NCI-H774 (cell line): ENCODE data around the gene CDH12.
"Not testable (repeated sequence)": the region's sequence is repeated elsewhere in the genome, so short reads cannot be mapped to it uniquely, and the experiment has no call there.

Experiments used
- DNase-seq: peaks from one replicate; lab custom pipeline; 2025; lab: John Stamatoyannopoulos, UW

Gene CDH12

GRCh38 chr5:22567983-22568382 lies 285.2 kb downstream of the CDH12 start:
- DNase-seq: no peak

GRCh38 chr5:22560147-22560546 lies 293.0 kb downstream of the CDH12 start:
- DNase-seq: no peak

- DNase-seq: no peak
These were observed 295.9 kb downstream of the CDH12 start for GRCh38 chr5:22557251-22557650.

GRCh38 chr5:22554475-22554874 lies 298.7 kb downstream of the CDH12 start:
- DNase-seq: no peak

- DNase-seq: no peak
These were observed 303.1 kb downstream of the CDH12 start for GRCh38 chr5:22549876-22550671.

- DNase-seq: peak; percentile 41
These were observed 310.8 kb downstream of the CDH12 start for GRCh38 chr5:22542340-22542739.

- peak; percentile 92 for DNase-seq
These were observed 312.1 kb downstream of the CDH12 start for GRCh38 chr5:22541037-22541436.

GRCh38 chr5:22539762-22540161 lies 313.4 kb downstream of the CDH12 start:
- DNase-seq: no peak

- DNase-seq: no peak
These were observed 321.2 kb downstream of the CDH12 start for GRCh38 chr5:22531986-22532385.

- DNase-seq: no peak
These were observed 331.6 kb downstream of the CDH12 start for GRCh38 chr5:22521521-22521920.

GRCh38 chr5:22516497-22516896 lies 336.6 kb downstream of the CDH12 start:
- DNase-seq: not testable (repeated sequence)

GRCh38 chr5:22514231-22514630 lies 338.9 kb downstream of the CDH12 start:
- DNase-seq: no peak

- no peak for DNase-seq
These were observed 347.3 kb downstream of the CDH12 start for GRCh38 chr5:22505891-22506290.

- DNase-seq: no peak
These were observed 348.7 kb downstream of the CDH12 start for GRCh38 chr5:22504411-22504810.

GRCh38 chr5:22500556-22500955 lies 352.6 kb downstream of the CDH12 start:
- DNase-seq: no peak

- DNase-seq: no peak
These were observed 356.5 kb downstream of the CDH12 start for GRCh38 chr5:22496666-22497065.

- no peak for DNase-seq
These were observed 358.0 kb downstream of the CDH12 start for GRCh38 chr5:22495016-22495720.

- DNase-seq: no peak
These were observed 364.7 kb downstream of the CDH12 start for GRCh38 chr5:22488427-22488826.

- no peak for DNase-seq
These were observed 372.8 kb downstream of the CDH12 start for GRCh38 chr5:22480305-22480704.

- DNase-seq: no peak
These were observed 379.3 kb downstream of the CDH12 start for GRCh38 chr5:22473886-22474285.

GRCh38 chr5:22471154-22471553 lies 382.0 kb downstream of the CDH12 start:
- DNase-seq: no peak

- no peak for DNase-seq
These were observed 382.7 kb downstream of the CDH12 start for GRCh38 chr5:22470408-22470807.

GRCh38 chr5:22465616-22466015 lies 387.5 kb downstream of the CDH12 start:
- DNase-seq: no peak

GRCh38 chr5:22465177-22465576 lies 388.0 kb downstream of the CDH12 start:
- no peak for DNase-seq
